ENCODE measurements around the gene SLC19A2. TPM values are rescaled to one million over a fixed set of nuclear protein-coding genes. Genes with fewer than 3 reads are reported as not detected.

The SLC19A2 gene
- total and polyA plus RNA-seq, 8 donors = 5.8 to 84.3 (median 16.7) TPM

DNA sequence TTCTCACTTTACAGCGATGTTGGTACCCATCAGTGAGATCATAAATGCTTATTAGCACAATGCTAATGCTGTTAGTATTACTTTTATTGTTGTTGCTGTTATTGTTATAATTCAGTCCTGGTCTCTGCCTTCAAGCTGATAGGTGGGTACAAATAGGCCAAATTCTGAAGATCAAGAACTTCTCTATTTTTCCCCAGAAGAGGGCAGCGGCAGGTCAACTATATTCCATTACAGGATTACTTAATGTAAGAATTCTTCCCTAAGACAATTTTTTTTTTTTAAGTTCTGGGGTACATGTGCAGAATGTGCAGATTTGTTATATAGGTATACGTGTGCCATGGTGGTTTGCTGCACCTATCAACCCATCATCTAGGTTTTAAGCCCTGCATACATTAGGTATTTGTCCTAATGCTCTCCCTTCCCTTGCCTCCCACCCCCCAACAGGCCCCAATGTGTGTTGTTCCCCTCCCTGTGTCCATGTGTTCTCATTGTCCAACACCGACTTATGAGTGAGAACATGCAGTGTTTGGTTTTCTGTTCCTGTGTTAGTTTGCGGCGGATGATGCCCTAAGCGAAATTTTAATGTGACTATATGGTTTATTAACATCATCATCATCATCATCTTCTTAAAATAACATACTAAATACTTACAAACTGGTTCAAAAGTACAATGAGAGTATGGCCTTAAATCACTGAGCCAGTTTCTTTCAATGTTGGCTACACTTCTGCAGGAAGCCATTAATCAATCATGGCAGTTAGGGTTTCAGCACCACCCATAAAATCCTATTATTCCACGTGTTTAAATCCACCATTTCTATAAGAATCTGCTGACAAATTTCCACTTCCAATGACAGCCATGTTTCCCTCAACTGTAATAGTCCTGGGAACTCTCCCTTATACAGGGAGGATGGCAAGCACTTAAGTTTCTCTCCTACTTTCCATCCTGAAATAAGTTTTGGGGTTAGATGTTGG, 19.2 kb downstream of the SLC19A2 start:
- H3K4me1 ChIP-seq = no peaks in the 10 kb centered on the region
- no peak overlapping the region for H3K4me3 ChIP-seq
- no peaks in the 10 kb centered on the region for H3K9me3 ChIP-seq
- DNase-seq = peak in 1 of 2 donors; percentile 55
- H3K27me3 ChIP-seq = no peaks in the 10 kb centered on the region
- intact Hi-C loops (cut with DNase I; ENCODE audit: low total_unique reads) = loop anchor here (5.0 kb wide), 1 partner anchor 81 kb away; no protein-coding TSS in a partner anchor
- peaks cover 5 to 42% (median 38%) of the 10 kb centered on the region in 4 donors for H3K36me3 ChIP-seq
- TF ChIP-seq POLR2A (IDR thresholded peaks at IDR 0.05) = no peak
- TF ChIP-seq, protein P1, sequence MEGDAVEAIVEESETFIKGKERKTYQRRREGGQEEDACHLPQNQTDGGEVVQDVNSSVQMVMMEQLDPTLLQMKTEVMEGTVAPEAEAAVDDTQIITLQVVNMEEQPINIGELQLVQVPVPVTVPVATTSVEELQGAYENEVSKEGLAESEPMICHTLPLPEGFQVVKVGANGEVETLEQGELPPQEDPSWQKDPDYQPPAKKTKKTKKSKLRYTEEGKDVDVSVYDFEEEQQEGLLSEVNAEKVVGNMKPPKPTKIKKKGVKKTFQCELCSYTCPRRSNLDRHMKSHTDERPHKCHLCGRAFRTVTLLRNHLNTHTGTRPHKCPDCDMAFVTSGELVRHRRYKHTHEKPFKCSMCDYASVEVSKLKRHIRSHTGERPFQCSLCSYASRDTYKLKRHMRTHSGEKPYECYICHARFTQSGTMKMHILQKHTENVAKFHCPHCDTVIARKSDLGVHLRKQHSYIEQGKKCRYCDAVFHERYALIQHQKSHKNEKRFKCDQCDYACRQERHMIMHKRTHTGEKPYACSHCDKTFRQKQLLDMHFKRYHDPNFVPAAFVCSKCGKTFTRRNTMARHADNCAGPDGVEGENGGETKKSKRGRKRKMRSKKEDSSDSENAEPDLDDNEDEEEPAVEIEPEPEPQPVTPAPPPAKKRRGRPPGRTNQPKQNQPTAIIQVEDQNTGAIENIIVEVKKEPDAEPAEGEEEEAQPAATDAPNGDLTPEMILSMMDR (IDR thresholded peaks at IDR 0.05) = peak in 3 of 7 experiments; percentile 13 to 35 (median 33)
- no peak overlapping the region for H3K27ac ChIP-seq
- WGBS, 5 donors = 74 to 83% (median 78%) methylated on average over 8 of the region's 8 CpGs

DNA sequence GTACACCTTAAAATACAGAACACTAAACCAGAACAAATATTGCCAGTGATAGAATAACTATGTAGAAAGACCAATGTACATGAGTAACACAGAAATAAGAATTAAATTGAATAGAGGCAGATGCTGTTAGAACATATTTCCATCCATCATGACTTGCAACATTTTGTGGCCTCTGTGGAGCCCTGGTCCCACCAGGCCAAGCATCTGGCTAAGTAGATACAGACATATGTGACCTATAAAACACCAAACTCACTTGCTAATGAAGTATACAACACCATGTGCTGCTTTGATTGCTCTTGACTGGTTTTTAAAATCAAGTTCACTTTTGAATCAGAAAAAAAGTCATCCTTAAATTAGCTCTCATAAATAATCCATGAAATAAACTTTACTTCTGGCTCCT, 20.5 kb downstream of the SLC19A2 start:
- Histone ChIP-seq H3K4me3 (no peak overlapping the region), H3K4me1 (peaks cover 0 to 10% (median 5%) of the 10 kb centered on the region in 4 donors), H3K9me3 (no peaks in the 10 kb centered on the region), H3K27me3 (peaks cover 0 to 4% (median 3%) of the 10 kb centered on the region in 3 donors), H3K36me3 (peaks cover 5 to 42% (median 38%) of the 10 kb centered on the region in 4 donors), H3K27ac (no peak overlapping the region)
- TF ChIP-seq EP300 (IDR thresholded peaks at IDR 0.05) = no peak
- TF ChIP-seq POLR2A (IDR thresholded peaks at IDR 0.05) = no peak
- TF ChIP-seq, protein P1 (IDR thresholded peaks at IDR 0.05) = no peak
- TF ChIP-seq POLR2AphosphoS5 (IDR thresholded peaks at IDR 0.05) = no peak
- intact Hi-C loops (cut with DNase I; ENCODE audit: low total_unique reads) = loop anchor here (5.0 kb wide), 1 partner anchor 82 kb away; no protein-coding TSS in a partner anchor
- no peak for DNase-seq

DNA sequence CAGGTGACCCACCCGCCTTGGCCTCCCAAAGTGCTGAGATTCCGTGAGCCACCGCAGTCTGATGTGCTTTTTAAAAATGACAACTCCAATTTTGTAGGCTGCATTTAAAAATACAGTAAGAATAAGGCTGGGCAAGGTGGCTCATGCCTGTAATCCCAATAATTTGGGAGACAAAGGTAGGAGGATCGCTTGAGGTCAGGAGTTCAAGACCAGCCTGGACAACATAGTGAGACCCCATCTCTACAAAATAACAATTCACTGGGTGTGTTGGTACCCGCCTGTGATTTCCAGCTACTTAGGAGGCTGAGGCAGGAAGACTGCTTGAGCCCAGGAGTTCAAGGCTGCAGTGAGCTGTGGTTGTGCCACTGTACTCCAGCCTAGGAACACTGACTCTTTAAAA, 23.4 kb downstream of the SLC19A2 start:
- H3K4me1 ChIP-seq = peaks cover 0 to 14% (median 7%) of the 10 kb centered on the region in 4 donors
- H3K4me3 ChIP-seq = no peak overlapping the region
- DNase-seq = no peak
- WGBS, 5 donors = 94 to 98% (median 97%) methylated on average over 5 of the region's 5 CpGs
- TF ChIP-seq POLR2AphosphoS5 (IDR thresholded peaks at IDR 0.05) (no peak), EP300 (IDR thresholded peaks at IDR 0.05) (no peak), POLR2A (IDR thresholded peaks at IDR 0.05) (no peak)
- TF ChIP-seq, protein P1 (IDR thresholded peaks at IDR 0.05) = no peak
- intact Hi-C loops (cut with DNase I; ENCODE audit: low total_unique reads) = no loop called here
- no peak overlapping the region for H3K27ac ChIP-seq
- peaks cover 0 to 22% (median 21%) of the 10 kb centered on the region in 4 donors for H3K36me3 ChIP-seq
- H3K27me3 ChIP-seq = peaks cover 0 to 7% (median 6%) of the 10 kb centered on the region in 3 donors
- H3K9me3 ChIP-seq = peaks cover 0 to 5% (median 3%) of the 10 kb centered on the region in 4 donors

DNA sequence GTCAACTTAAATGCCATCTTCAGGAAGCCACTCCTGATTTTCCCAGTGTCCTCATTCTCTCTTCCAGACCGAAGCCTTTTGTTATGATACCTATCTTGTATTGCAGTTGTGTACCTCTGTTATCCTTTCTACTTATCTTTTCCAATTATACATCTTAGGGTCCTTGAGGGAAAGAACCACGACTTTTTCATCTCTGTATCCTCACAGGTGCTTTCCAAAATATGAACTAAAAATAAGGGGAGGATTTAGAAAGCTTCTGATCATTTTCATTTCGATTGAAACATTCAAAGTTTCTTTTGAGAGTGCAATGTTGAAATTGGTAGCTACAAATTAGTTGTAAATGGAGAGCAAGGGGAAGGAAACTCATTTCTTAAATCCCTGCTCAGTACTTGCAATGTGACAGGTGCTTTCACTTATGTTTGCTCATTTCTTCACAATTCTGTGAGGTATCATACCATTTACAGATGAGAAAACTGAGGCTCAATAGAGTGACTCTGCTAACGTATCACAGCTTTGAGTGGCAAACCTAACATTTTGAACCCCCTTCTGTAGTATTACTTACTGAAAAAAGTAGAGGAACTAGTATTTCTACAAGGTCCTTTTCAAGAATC, 24.2 kb downstream of the SLC19A2 start:
- H3K27me3 ChIP-seq = peaks cover 0 to 7% (median 6%) of the 10 kb centered on the region in 3 donors
- H3K27ac ChIP-seq = no peak overlapping the region
- no peak overlapping the region for H3K4me3 ChIP-seq
- TF ChIP-seq POLR2AphosphoS5 (IDR thresholded peaks at IDR 0.05) (no peak), POLR2A (IDR thresholded peaks at IDR 0.05) (no peak)
- H3K4me1 ChIP-seq = peaks cover 0 to 14% (median 7%) of the 10 kb centered on the region in 4 donors
- intact Hi-C loops (cut with DNase I; ENCODE audit: low total_unique reads) = no loop called here
- H3K9me3 ChIP-seq = peaks cover 0 to 14% (median 10%) of the 10 kb centered on the region in 4 donors
- no peak for DNase-seq
- WGBS, 5 donors = 67 to 78% (median 72%) methylated on average over 4 of the region's 4 CpGs
- H3K36me3 ChIP-seq = peaks cover 0 to 13% (median 13%) of the 10 kb centered on the region in 4 donors

Measured in stomach (tissue), 9 donors.